OCI-LY7 (cell line): Measurements from ENCODE around the gene STXBP1. TPM values are rescaled to one million over a fixed set of nuclear protein-coding genes. Genes with fewer than 3 reads are reported as not detected.

Experiments
- BruUV-seq: library from RNA; stranded (reverse); fragments of 400-500 nt; replicated peaks from 2 replicates; lab custom pipeline; 2021; lab: Mats Ljungman, UMichigan
- CTCF ChIA-PET: fragments of 300-600 bp; sonication (Branson Sonifier 250); formaldehyde crosslinking; loops from one replicate; lab custom pipeline; 2022; ENCODE audit warnings: antibody characterized with exemption; ENCODE audit not compliant: unreplicated experiment; lab: Charles Lee
- POLR2A ChIA-PET: fragments of 300-600 bp; sonication (Branson Sonifier 250); formaldehyde crosslinking; loops from one replicate; lab custom pipeline; 2022; ENCODE audit warnings: antibody characterized with exemption; lab: Charles Lee
- DNase-seq: peaks from one replicate; pipeline ENCODE4 v3.0.0-alpha.2; 2015; ENCODE audit warnings: low spot score
- H2AFZ ChIP-seq: fragments of 200-600 bp; sonication (generic), shearing (Covaris generic); 2 replicates; pipeline ENCODE4 v1.6.1; 2014; ENCODE audit warnings: mild to moderate bottlenecking, antibody characterized with exemption, low read length, moderate library complexity
- H3K27ac ChIP-seq: fragments of 200-600 bp; sonication (generic); 2 replicates; pipeline ENCODE4 v1.5.1; 2014; ENCODE audit warnings: mixed run types, low read depth, mild to moderate bottlenecking, moderate library complexity, low read length, inconsistent platforms; ENCODE audit not compliant: poor library complexity, severe bottlenecking
- H3K36me3 ChIP-seq: fragments of 200-600 bp; sonication (generic); 2 replicates; pipeline ENCODE4 v1.6.1; 2014; ENCODE audit warnings: mild to moderate bottlenecking, antibody characterized with exemption, low read length, moderate library complexity, mixed read lengths; ENCODE audit not compliant: insufficient read depth
- H3K4me1 ChIP-seq: fragments of 200-600 bp; sonication (generic); 2 replicates; pipeline ENCODE4 v1.5.1; 2014; ENCODE audit warnings: mild to moderate bottlenecking, low read length; ENCODE audit not compliant: insufficient read depth, poor library complexity, severe bottlenecking
- H3K4me2 ChIP-seq: fragments of 200-600 bp; sonication (generic); 2 replicates; pipeline ENCODE4 v1.6.1; 2014; ENCODE audit warnings: mild to moderate bottlenecking, low read length
- H3K4me3 ChIP-seq: fragments of 200-600 bp; sonication (generic); 2 replicates; pipeline ENCODE4 v1.5.1; 2014; ENCODE audit warnings: mild to moderate bottlenecking, low read depth, low read length; ENCODE audit not compliant: poor library complexity, severe bottlenecking
- H3K79me2 ChIP-seq: fragments of 200-600 bp; sonication (generic); 2 replicates; pipeline ENCODE4 v1.6.1; 2016; ENCODE audit warnings: low read depth, mild to moderate bottlenecking, low read length, moderate library complexity, mixed read lengths; ENCODE audit not compliant: insufficient read depth
- H3K9me2 ChIP-seq: fragments of 200-600 bp; sonication (generic); 2 replicates; pipeline ENCODE4 v1.6.1; 2016; ENCODE audit warnings: mild to moderate bottlenecking, low read length, mixed read lengths; ENCODE audit not compliant: insufficient read depth
- H3K9me3 ChIP-seq: fragments of 200-600 bp; sonication (generic); 2 replicates; pipeline ENCODE4 v1.6.1; 2014; ENCODE audit warnings: mild to moderate bottlenecking, mixed run types, low read length, mixed read lengths
- H4K20me1 ChIP-seq: fragments of 200-600 bp; sonication (generic); 2 replicates; pipeline ENCODE4 v1.6.1; 2014; ENCODE audit warnings: mild to moderate bottlenecking, antibody characterized with exemption, low read length, moderate library complexity, mixed read lengths; ENCODE audit not compliant: insufficient read depth
- CTCF ChIP-seq: fragments of 200-600 bp; sonication (generic); conservative IDR thresholded peaks from 2 replicates; pipeline ENCODE4 v1.5.1; 2014; ENCODE audit warnings: mild to moderate bottlenecking, antibody characterized with exemption, low read length, moderate library complexity, mixed read lengths
- EZH2phosphoT487 ChIP-seq: fragments of 200-600 bp; sonication (generic); IDR thresholded peaks from 2 replicates; pipeline ENCODE4 v1.6.1; 2018; ENCODE audit warnings: low read depth, borderline replicate concordance, mild to moderate bottlenecking, mixed run types, antibody characterized with exemption, low read length, moderate library complexity, mixed read lengths
- intact Hi-C: fragments of 100-400 bp; cut with micrococcal nuclease; formaldehyde crosslinking; loops from one replicate; pipeline ENCODE4 v1.10.0; 2022; ENCODE audit not compliant: unreplicated experiment
- total RNA-seq, 2 experiments: library from RNA; depleted of rRNA in 1 of 2; stranded (reverse); fragments of >200 nt in 1 of 2; shearing (Covaris generic) in 1 of 2; gene quantifications; 2 replicates each; pipeline ENCODE4 v1.2.3, GENCODE V29; 2014 to 2022

STXBP1 gene
- total RNA-seq, 2 experiments from 2014 or later, result 4.1 to 20.4 TPM

DNA sequence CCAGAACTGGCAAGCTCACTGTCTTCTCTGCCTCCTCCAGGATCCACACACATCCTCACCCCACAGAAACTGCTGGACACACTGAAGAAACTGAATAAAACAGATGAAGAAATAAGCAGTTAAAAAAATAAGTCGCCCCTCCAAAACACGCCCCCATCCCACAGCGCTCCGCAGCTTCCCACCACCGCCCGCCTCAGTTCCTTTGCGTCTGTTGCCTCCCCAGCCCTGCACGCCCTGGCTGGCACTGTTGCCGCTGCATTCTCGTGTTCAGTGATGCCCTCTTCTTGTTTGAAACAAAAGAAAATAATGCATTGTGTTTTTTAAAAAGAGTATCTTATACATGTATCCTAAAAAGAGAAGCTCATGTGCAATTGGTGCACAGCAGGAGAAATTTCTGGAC is 78.7 kb downstream of the STXBP1 start:
- H3K36me3 ChIP-seq, result no peaks in the 10 kb centered on the region
- no TSS peak for BruUV-seq
- H3K27ac ChIP-seq, result no peak overlapping the region
- ChIA-PET POLR2A (interaction anchor here (0.6 kb wide), 1 partner anchor 326 kb away, joined by 4 read pairs; no protein-coding TSS in a partner anchor), CTCF (no interaction called here)
- no peaks in the 10 kb centered on the region for H3K4me1 ChIP-seq
- H3K79me2 ChIP-seq, result no peaks in the 10 kb centered on the region
- H3K9me3 ChIP-seq, result no peaks in the 10 kb centered on the region
- H3K4me2 ChIP-seq, result no peak overlapping the region
- H4K20me1 ChIP-seq, result no peaks in the 10 kb centered on the region
- no peaks in the 10 kb centered on the region for H3K9me2 ChIP-seq
- intact Hi-C loops, result no loop called here
- TF ChIP-seq EZH2phosphoT487, result no peak
- no peak for TF ChIP-seq CTCF
- no peak for DNase-seq
- H3K4me3 ChIP-seq, result no peak overlapping the region
- no peak overlapping the region for H2AFZ ChIP-seq

DNA sequence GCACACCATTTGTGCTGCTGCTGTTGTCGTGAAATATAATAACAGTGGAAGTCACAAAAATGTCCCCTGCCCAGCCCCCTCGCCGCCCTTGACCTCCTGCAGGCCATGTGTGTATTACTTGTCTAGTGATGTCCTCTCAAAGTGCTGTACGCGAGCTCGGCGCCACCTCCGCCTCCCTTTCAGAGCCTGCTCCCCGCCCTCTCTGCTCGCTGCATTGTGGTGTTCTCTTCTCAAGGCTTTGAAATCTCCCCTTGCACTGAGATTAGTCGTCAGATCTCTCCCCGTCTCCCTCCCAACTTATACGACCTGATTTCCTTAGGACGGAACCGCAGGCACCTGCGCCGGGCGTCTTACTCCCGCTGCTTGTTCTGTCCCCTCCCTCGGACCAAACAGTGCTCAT is 80.0 kb downstream of the STXBP1 start:
- no peaks in the 10 kb centered on the region for H3K4me1 ChIP-seq
- H3K9me2 ChIP-seq, result no peaks in the 10 kb centered on the region
- H3K36me3 ChIP-seq, result no peaks in the 10 kb centered on the region
- POLR2A ChIA-PET, result no interaction called here
- DNase-seq, result no peak
- TSS peak; percentile 53 for BruUV-seq
- CTCF ChIA-PET, result no interaction called here
- H4K20me1 ChIP-seq, result no peaks in the 10 kb centered on the region
- no peak overlapping the region for H3K4me2 ChIP-seq
- intact Hi-C loops, result no loop called here
- no peaks in the 10 kb centered on the region for H3K9me3 ChIP-seq
- H2AFZ ChIP-seq, result no peak overlapping the region
- TF ChIP-seq CTCF (no peak), EZH2phosphoT487 (no peak)
- no peak overlapping the region for H3K27ac ChIP-seq
- no peaks in the 10 kb centered on the region for H3K79me2 ChIP-seq
- no peak overlapping the region for H3K4me3 ChIP-seq

DNA sequence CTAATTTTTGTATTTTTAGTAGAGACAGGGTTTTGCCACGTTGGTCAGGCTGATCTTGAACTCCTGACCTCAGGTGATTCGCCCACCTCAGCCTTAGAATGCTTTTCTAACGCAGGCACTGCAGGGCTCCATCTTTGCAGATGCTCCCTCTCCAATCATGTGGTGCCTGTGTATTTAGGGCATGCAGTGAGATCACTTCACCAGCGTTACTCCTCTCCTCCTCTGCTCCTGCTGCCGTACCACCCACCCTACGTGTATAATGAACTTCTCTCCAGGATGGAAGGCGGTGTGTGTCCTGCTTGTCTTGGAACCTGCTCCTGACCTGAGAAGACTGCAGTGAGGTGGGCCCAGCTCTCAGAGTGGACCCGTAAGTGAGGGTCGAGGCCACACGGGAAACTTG is 81.1 kb downstream of the STXBP1 start:
- Histone ChIP-seq H3K4me2 (no peak overlapping the region), H3K27ac (no peak overlapping the region), H4K20me1 (no peaks in the 10 kb centered on the region), H3K4me3 (no peak overlapping the region), H3K4me1 (no peaks in the 10 kb centered on the region), H3K9me2 (no peaks in the 10 kb centered on the region), H3K9me3 (no peaks in the 10 kb centered on the region), H3K79me2 (no peaks in the 10 kb centered on the region), H2AFZ (no peak overlapping the region), H3K36me3 (no peaks in the 10 kb centered on the region)
- ChIA-PET CTCF (no interaction called here), POLR2A (interaction anchor here (0.6 kb wide), 1 partner anchor 143 kb away, joined by 3 read pairs; no protein-coding TSS in a partner anchor)
- no peak for DNase-seq
- no TSS peak for BruUV-seq
- intact Hi-C loops, result no loop called here
- no peak for TF ChIP-seq CTCF
- TF ChIP-seq EZH2phosphoT487, result no peak
